ENCODE results near the gene PCDHGB2.
"Not testable (repeated sequence)": the region's sequence is repeated elsewhere in the genome, so short reads cannot be mapped to it uniquely, and the experiment has no call there.

PCDHGB2 gene

DNA sequence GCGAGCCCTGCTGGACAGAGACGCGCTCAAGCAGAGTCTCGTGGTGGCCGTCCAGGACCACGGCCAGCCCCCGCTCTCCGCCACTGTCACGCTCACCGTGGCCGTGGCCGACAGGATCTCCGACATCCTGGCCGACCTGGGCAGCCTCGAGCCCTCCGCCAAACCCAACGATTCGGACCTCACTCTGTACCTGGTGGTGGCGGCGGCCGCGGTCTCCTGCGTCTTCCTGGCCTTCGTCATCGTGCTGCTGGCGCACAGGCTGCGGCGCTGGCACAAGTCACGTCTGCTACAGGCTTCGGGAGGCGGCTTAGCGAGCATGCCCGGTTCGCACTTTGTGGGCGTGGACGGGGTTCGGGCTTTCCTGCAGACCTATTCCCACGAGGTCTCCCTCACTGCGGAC is 27.2 kb upstream of the PCDHGB2 start:
- H3K9ac ChIP-seq (ENCODE audit: low read depth, low read length); H3K4me3 ChIP-seq (ENCODE audit: low read depth, low read length); H3K27me3 ChIP-seq (ENCODE audit: control insufficient read depth, insufficient read depth, low read length); H3K27ac ChIP-seq (ENCODE audit: low read depth, low read length); H3K4me1 ChIP-seq (ENCODE audit: control insufficient read depth, insufficient read depth, low read length); H3K36me3 ChIP-seq (ENCODE audit: control insufficient read depth, insufficient read depth, low read length): not testable (repeated sequence)
- H3K9me3 ChIP-seq (ENCODE audit: control insufficient read depth, insufficient read depth, low read length) = peaks cover 27% of the 10 kb centered on the region

DNA sequence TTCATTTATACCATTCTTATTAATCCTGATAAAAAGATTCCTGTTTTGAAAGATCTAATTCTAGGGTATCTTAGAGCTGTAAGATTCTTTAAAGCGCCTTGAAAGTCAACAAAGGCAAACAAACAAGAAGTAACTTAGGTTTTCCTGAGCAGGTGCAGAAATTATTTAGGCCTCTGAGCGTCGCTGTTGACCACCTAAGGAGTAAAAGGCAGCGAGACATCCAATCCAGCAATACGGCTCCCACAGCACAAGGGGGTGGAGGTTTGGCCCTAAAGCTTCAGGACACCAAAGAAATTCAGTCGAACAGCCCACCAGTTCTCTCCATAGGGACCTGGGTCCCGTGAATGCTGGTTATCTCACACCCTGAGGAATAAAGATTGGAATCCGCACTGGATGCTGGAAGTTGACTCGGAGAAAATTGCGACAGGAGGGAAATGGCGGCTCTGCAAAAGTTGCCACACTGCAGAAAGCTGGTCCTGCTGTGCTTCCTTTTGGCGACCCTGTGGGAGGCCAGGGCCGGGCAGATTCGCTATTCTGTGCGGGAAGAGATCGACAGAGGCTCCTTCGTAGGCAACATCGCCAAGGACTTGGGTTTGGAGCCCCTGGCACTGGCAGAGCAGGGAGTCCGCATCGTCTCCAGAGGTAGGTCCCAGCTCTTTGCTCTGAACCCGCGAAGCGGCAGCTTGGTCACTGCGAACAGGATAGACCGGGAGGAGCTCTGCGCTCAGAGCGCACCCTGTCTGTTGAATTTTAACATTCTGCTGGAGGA is 21.1 kb upstream of the PCDHGB2 start, which contains the start of gene PCDHGA2:
Gene PCDHGA2 (plus strand): TSS at position 223 of the 769 bp plus-strand sequence.
- Histone ChIP-seq H3K36me3 (ENCODE audit: control insufficient read depth, insufficient read depth, low read length) (no peaks in the 10 kb centered on the region), H3K27me3 (ENCODE audit: control insufficient read depth, insufficient read depth, low read length) (no peaks in the 10 kb centered on the region), H3K9ac (ENCODE audit: low read depth, low read length) (no peak within 1 kb of the TSS), H3K9me3 (ENCODE audit: control insufficient read depth, insufficient read depth, low read length) (peaks cover 38% of the 10 kb centered on the region), H3K4me1 (ENCODE audit: control insufficient read depth, insufficient read depth, low read length) (no peaks in the 10 kb centered on the region), H3K27ac (ENCODE audit: low read depth, low read length) (no peak within 1 kb of the TSS), H3K4me3 (ENCODE audit: low read depth, low read length) (no peak within 1 kb of the TSS)

- not testable (repeated sequence) for H3K27ac ChIP-seq (ENCODE audit: low read depth, low read length)
Observed at GRCh38 chr5:141340781-141341354, 18.9 kb upstream of the PCDHGB2 start.

DNA sequence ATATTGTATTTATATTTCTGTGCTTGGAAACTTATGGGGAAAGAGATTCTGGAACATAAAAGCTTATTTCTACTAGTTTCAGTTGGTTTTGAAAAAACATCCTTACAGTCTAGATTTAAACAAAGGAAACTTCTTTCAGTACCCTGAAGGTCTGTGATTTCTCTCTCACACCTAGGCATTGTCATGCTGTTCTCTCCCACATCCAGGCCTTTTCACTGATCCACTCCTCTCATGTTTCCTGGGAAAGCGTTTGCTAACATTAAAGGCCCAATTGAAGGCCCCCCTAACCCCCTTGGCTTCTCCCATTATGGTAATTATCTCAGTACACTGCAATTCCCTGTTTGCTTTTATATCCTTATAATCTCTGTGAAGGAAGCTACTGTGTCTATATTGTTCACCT is 17.0 kb upstream of the PCDHGB2 start:
- Histone ChIP-seq H3K9ac (ENCODE audit: low read depth, low read length) (no peak overlapping the region), H3K4me1 (ENCODE audit: control insufficient read depth, insufficient read depth, low read length) (no peaks in the 10 kb centered on the region), H3K36me3 (ENCODE audit: control insufficient read depth, insufficient read depth, low read length) (no peaks in the 10 kb centered on the region), H3K4me3 (ENCODE audit: low read depth, low read length) (no peak overlapping the region), H3K27me3 (ENCODE audit: control insufficient read depth, insufficient read depth, low read length) (no peaks in the 10 kb centered on the region), H3K27ac (ENCODE audit: low read depth, low read length) (no peak overlapping the region), H3K9me3 (ENCODE audit: control insufficient read depth, insufficient read depth, low read length) (peaks cover 39% of the 10 kb centered on the region)

More at GRCh38 chr5:141340781-141341354, 18.9 kb upstream of the PCDHGB2 start:
- H3K9me3 ChIP-seq (ENCODE audit: control insufficient read depth, insufficient read depth, low read length) = peaks cover 39% of the 10 kb centered on the region
- H3K9ac ChIP-seq (ENCODE audit: low read depth, low read length); H3K4me3 ChIP-seq (ENCODE audit: low read depth, low read length); H3K27me3 ChIP-seq (ENCODE audit: control insufficient read depth, insufficient read depth, low read length); H3K4me1 ChIP-seq (ENCODE audit: control insufficient read depth, insufficient read depth, low read length); H3K36me3 ChIP-seq (ENCODE audit: control insufficient read depth, insufficient read depth, low read length): not testable (repeated sequence)

DNA sequence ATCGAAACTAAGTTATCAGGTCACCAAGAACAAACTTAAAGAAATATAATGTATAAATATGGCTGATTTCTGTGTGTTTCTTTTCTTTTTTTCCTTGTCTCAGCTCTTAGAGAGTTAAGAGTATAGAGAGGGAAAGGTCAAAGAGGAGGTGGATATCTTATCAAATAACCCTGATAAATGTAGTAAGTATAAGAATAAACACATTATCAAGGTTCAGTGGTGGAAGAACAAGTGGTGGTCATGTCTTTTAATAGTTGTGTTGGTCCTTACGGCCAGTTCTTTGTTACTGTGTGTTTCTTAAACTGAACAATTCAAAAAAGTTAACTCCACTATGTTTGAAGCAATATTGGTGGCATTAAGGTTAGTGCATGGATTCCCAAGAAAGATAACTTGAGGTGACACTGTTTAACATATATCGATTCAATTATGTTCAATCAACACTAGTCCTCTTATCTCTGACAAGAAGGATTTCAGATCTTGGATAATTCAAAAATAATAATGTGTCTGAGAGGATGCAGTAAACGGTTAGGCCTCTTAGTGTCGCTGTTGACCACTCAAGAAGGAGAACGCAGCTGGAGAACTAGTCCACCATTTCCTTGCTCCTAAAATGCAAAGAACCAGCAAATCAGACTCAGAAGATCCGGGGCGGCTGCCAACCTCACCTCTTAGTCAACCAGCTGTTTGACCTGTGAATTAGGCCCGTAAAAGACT is 16.4 kb upstream of the PCDHGB2 start, which contains the start of gene PCDHGA3:
Gene PCDHGA3 (plus strand): TSS at position 588 of the 711 bp plus-strand sequence. CDS start 205 bp downstream, outside the sequence.
- no peaks in the 10 kb centered on the region for H3K27me3 ChIP-seq (ENCODE audit: control insufficient read depth, insufficient read depth, low read length)
- H3K9me3 ChIP-seq (ENCODE audit: control insufficient read depth, insufficient read depth, low read length) = peaks cover 43% of the 10 kb centered on the region
- 0 out of 2 replicates have a peak within 1 kb of the TSS, but pooled peaks have one; percentile 24 for H3K9ac ChIP-seq (ENCODE audit: low read depth, low read length)
- H3K4me3 ChIP-seq (ENCODE audit: low read depth, low read length) = peak within 1 kb of the TSS; percentile 63
- no peaks in the 10 kb centered on the region for H3K4me1 ChIP-seq (ENCODE audit: control insufficient read depth, insufficient read depth, low read length)
- no peaks in the 10 kb centered on the region for H3K36me3 ChIP-seq (ENCODE audit: control insufficient read depth, insufficient read depth, low read length)
- H3K27ac ChIP-seq (ENCODE audit: low read depth, low read length) = peak within 1 kb of the TSS; percentile 26

GRCh38 chr5:141343953-141344463 is 15.8 kb upstream of the PCDHGB2 start:
- Histone ChIP-seq H3K27me3 (ENCODE audit: control insufficient read depth, insufficient read depth, low read length) (no peaks in the 10 kb centered on the region), H3K36me3 (ENCODE audit: control insufficient read depth, insufficient read depth, low read length) (no peaks in the 10 kb centered on the region), H3K4me3 (ENCODE audit: low read depth, low read length) (peak overlapping the region; percentile 63), H3K9ac (ENCODE audit: low read depth, low read length) (0 out of 2 replicates have a peak overlapping the region, but pooled peaks have one; percentile 24), H3K27ac (ENCODE audit: low read depth, low read length) (peak overlapping the region; percentile 26), H3K9me3 (ENCODE audit: control insufficient read depth, insufficient read depth, low read length) (peaks cover 43% of the 10 kb centered on the region), H3K4me1 (ENCODE audit: control insufficient read depth, insufficient read depth, low read length) (no peaks in the 10 kb centered on the region)

GRCh38 chr5:141345327-141345726 is 14.5 kb upstream of the PCDHGB2 start:
- Histone ChIP-seq H3K4me1 (ENCODE audit: control insufficient read depth, insufficient read depth, low read length) (no peaks in the 10 kb centered on the region), H3K9me3 (ENCODE audit: control insufficient read depth, insufficient read depth, low read length) (peaks cover 31% of the 10 kb centered on the region), H3K27me3 (ENCODE audit: control insufficient read depth, insufficient read depth, low read length) (no peaks in the 10 kb centered on the region), H3K9ac (ENCODE audit: low read depth, low read length) (no peak overlapping the region), H3K4me3 (ENCODE audit: low read depth, low read length) (no peak overlapping the region), H3K36me3 (ENCODE audit: control insufficient read depth, insufficient read depth, low read length) (no peaks in the 10 kb centered on the region), H3K27ac (ENCODE audit: low read depth, low read length) (no peak overlapping the region)

- not testable (repeated sequence) for H3K27ac ChIP-seq (ENCODE audit: low read depth, low read length); H3K9ac ChIP-seq (ENCODE audit: low read depth, low read length); H3K27me3 ChIP-seq (ENCODE audit: control insufficient read depth, insufficient read depth, low read length); H3K4me3 ChIP-seq (ENCODE audit: low read depth, low read length); H3K4me1 ChIP-seq (ENCODE audit: control insufficient read depth, insufficient read depth, low read length); H3K36me3 ChIP-seq (ENCODE audit: control insufficient read depth, insufficient read depth, low read length)
- peaks cover 31% of the 10 kb centered on the region for H3K9me3 ChIP-seq (ENCODE audit: control insufficient read depth, insufficient read depth, low read length)
Observed at GRCh38 chr5:141346017-141346416, 13.8 kb upstream of the PCDHGB2 start.

- Histone ChIP-seq H3K27me3 (ENCODE audit: control insufficient read depth, insufficient read depth, low read length) (no peaks in the 10 kb centered on the region), H3K27ac (ENCODE audit: low read depth, low read length) (no peak within 1 kb of the TSS), H3K9ac (ENCODE audit: low read depth, low read length) (no peak within 1 kb of the TSS), H3K4me3 (ENCODE audit: low read depth, low read length) (peak within 1 kb of the TSS; percentile 27; the same call in 1 of the 2 replicates), H3K36me3 (ENCODE audit: control insufficient read depth, insufficient read depth, low read length) (no peaks in the 10 kb centered on the region), H3K4me1 (ENCODE audit: control insufficient read depth, insufficient read depth, low read length) (no peaks in the 10 kb centered on the region), H3K9me3 (ENCODE audit: control insufficient read depth, insufficient read depth, low read length) (peaks cover 39% of the 10 kb centered on the region)
Observed at GRCh38 chr5:141349917-141350619, 9.7 kb upstream of the PCDHGB2 start, which contains the start of gene PCDHGB1. PCDHGB1 (plus strand) TSS chr5:141350099; CDS start chr5:141350261, 162 bp downstream.

- Histone ChIP-seq H3K4me3 (ENCODE audit: low read depth, low read length) (no peak overlapping the region), H3K9me3 (ENCODE audit: control insufficient read depth, insufficient read depth, low read length) (peaks cover 51% of the 10 kb centered on the region), H3K4me1 (ENCODE audit: control insufficient read depth, insufficient read depth, low read length) (no peaks in the 10 kb centered on the region), H3K27me3 (ENCODE audit: control insufficient read depth, insufficient read depth, low read length) (no peaks in the 10 kb centered on the region), H3K36me3 (ENCODE audit: control insufficient read depth, insufficient read depth, low read length) (no peaks in the 10 kb centered on the region), H3K9ac (ENCODE audit: low read depth, low read length) (no peak overlapping the region), H3K27ac (ENCODE audit: low read depth, low read length) (no peak overlapping the region)
Observed at GRCh38 chr5:141351591-141351990, 8.2 kb upstream of the PCDHGB2 start.

Measured in HUES48 (cell line).